ENCODE data around the gene PRPF31.
"Not testable (repeated sequence)": the region's sequence is repeated elsewhere in the genome, so short reads cannot be mapped to it uniquely, and the experiment has no call there.

The PRPF31 gene

DNA sequence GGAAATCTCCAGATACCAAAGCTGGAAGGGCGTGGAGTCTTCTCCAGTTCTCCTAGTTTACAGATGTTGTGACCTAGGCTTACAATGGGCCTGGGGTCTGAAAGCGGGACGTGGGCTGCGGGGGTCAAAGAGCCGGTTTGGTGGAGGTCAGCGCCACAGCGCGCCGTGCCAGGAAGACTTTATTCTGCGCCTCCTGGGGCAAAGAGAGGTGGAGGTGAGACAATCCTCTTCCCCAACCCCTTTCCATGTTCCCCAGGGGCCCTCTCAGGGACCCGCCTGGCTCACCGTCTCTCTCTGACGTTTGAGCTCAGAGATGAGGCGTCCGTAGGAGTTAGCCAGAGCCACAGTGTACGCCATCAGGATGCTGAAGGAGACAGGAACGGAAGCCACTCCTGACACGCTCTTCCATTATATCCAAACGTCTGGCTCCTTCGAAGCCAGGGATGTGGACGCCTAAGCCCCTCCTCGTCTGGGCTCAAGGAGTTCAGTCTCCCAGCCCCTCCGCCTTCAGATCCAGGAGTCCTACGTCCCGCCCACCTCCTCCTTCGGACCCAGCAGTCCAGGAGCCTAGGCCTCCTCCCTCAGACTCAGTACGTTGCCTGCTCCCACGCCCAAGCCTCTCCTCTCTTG lies 44.7 kb downstream of the PRPF31 start:
- no peak for DNase-seq (ENCODE audit: extremely low read depth in 1 of 2, low read depth in 1 of 2)

DNA sequence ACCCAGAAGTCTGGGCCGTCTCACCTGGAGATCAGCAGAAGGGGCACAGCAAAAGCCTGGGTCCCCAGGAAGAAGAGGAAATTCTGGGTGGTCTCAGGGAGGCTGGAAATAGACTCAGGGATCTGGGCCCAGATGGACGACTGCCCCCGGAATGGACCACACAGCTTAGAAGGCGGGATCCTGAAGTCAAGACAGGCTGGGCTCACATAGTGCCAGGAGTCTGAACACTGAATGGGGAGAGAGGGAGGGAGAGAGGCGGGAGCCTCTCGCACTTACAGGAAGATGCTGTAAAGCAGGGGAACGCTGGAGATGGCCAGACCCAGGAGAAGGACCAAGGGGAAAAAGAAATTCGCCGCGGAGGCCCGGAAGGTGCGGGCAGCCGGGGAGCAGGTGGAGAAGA lies 45.3 kb downstream of the PRPF31 start:
- DNase-seq (ENCODE audit: extremely low read depth in 1 of 2, low read depth in 1 of 2), result no peak

DNA sequence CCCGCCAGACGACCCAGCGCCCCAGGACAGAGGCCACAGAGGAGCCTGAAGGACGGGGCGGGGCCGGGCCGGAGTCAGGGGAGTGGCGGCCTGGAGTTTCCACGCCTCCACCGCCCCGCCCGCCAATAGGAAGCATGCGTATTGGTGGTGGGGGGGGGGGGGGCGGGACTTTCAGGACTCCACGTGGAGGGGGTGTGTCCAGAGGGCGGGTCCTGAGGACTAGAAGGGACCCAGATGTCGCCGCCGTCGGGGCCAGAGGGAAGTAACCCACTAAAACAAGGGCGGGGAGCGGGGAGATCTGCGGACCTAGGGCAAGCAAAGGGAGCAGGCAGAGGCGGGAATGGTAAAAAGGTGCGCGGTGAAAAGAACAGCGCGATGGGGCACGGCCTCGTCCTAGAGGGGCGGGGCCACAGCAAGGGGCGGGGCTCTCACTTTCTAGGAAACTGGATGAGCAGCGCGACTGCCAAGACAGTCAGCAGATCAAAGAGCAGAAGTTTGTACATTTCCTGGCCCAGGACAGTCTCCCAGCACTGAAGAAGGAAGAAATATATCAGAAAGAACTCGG lies 46.8 kb downstream of the PRPF31 start:
- peak; percentile 46 to 68 for DNase-seq (ENCODE audit: extremely low read depth in 1 of 2, low read depth in 1 of 2)

DNA sequence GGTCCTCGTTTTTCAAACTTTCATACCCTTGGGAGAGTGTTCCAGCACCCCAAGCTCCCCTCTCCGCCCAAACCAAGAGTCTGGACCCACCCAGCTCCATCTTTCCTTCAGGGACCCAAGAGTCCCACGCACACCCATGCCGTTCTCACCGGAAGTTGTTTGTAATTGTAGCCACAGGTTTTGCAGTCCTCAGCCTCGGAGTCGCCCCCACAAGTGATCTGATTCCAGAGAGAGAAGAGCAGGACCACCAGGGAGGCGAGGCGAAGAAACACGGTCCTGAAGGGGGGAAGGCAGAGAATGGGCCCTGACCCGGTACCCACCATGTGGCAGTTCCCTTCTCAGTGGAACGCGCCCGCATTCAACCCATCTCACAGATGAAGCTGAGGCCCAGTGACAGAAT lies 47.3 kb downstream of the PRPF31 start:
- DNase-seq (ENCODE audit: extremely low read depth in 1 of 2, low read depth in 1 of 2), result no peak

DNA sequence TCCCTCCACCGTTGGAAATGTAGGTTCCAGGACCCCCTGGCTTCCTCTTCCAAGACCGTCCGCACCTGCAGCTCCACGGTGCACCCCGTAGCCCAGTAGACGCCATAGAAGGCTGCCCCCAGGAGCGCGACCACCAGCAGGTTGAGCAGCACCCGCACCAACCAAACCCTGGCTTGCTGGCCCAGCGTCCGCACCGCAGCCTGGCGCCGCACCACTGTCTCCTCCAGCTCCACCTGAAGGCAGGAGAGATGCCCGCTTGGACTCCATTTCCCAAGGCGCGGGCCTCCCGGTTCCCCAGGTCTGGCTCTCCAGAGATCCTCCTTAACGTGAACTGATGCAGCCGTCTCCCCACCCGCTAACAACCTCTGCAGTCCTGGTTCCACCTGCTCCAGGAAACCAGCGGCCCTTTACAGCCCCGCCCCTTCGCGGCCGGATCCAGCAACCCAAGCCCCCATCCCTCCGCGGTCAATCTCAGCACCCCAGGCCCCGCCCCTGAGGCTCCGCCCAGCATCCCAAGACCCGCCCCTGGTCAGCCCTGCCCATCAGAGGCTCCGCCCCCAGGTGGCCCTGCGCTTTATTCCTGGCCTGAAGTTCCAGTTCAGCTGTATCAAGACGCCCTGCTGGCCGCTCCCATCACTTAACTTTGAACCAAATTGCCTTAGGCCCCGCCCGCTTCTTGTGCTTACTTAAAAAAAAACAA lies 49.0 kb downstream of the PRPF31 start:
- peak in 1 of 2 donors; percentile 31 for DNase-seq (ENCODE audit: extremely low read depth in 1 of 2, low read depth in 1 of 2)

DNA sequence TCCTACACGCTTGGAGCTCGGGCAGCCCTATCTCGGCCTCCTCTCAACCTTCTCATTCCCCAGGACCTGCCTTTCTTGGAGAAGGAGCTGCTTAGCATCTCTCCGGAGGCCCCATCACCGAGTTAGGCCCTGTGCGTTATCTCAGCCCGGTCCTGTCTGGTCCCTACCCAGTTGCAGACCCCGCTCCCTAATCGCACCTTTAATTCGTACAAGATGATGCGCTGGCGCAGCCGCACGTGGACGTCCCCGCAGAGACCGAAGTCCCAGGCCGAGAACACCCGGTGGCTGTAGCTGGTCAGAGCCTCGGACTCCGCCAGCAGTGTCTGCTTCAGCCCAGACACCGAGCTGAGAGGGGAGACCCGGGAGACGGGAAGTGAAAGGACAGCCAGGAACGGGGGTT lies 49.7 kb downstream of the PRPF31 start:
- no peak for DNase-seq (ENCODE audit: extremely low read depth in 1 of 2, low read depth in 1 of 2)

DNA sequence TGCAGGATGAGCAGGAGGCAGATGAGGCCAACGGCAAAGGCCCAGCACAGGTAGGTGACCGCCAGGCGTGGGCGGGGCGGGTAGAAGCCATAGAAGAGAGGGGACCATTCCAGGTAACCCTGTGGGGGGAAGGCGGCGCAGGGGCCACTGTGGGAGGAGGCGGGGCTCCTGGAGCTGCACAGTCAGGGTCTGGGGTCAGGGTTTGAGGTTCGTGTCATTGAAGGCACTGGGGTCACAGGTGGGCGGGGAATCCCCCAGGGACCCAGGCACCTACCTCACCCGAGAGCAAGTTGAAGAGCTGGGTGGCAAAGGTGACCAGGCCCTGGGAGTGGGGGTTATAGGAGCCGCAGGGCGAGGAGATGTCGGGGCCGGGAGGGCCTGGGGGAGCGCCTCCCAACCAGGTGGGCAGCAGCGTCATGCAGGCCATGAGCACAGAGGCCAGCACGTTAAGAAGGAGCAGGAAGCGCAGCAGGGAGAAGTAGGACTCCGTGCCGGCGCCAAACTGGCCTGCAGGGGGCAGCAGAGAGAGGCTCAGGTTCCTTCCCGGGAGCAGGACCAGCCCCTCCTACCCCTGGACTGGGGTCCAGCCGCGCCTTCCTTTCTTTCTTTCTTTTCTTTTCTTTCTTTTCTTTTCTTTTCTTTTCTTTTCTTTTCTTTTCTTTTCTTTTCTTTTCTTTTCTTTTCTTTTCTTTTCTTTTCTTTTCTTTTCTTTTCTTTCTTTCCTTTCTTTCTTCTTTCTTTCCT lies 52.8 kb downstream of the PRPF31 start:
- peak; percentile 79 to 89 for DNase-seq (ENCODE audit: extremely low read depth in 1 of 2, low read depth in 1 of 2)

DNA sequence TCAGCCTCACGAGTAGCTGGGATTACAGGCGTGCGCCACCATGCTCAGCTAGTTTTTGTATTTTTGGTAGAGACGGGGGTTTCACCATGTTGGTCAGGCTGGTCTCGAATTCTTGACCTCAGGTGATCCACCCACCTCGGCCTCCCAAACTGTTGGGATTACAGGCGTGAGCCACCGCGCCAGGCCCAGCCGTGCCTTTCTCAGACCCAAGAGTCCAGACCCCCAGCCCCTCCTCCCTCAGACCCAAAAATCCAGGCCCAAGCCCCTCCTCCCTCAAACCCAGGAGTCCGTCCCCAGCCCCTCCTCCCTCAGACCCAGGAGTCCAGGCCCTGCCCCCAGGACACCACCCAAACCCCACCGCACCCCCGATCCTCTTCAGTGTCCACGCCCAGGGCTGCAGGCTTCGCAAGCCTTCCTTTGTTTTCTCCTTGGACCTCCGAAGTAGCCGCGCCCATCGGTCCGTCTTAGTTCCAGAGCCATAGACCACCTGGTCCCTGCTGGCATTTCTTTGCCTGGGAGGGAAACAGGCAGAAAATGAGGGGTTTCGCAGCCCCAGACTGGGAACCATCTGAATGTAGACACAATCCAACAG lies 53.7 kb downstream of the PRPF31 start:
- DNase-seq (ENCODE audit: extremely low read depth in 1 of 2, low read depth in 1 of 2), result no peak

DNA sequence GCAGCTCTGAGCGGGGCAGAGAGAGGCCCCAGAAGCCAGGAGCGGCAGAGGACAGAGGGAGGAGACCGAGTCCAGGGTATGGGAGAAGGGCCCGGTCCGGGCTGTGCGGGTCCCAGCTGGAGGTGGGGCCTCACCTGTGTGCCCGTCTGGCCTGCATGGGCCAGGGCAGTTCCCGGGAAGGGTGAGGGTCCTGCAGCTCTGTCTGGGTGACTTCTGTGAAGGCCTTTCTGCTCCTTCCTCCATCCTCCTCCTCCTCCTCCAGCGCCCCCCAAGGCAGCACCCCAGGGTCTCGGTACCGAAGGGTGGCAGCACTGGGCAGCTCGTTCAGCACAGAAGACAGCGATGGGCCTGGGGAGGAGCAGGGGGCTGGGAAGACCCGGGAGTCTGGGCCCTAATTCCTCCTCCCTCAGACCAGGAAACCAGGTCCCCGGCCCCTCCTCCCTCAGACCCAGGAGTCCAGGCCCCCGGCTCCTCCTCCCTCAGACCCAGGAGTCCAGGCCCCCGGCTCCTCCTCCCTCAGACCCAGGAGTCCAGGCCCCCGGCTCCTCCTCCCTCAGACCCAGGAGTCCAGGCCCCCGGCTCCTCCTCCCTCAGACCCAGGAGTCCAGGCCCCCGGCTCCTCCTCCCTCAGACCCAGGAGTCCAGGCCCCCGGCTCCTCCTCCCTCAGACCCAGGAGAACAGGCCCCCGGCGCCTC lies 56.3 kb downstream of the PRPF31 start:
- not testable (repeated sequence) for DNase-seq (ENCODE audit: extremely low read depth in 1 of 2, low read depth in 1 of 2)

DNA sequence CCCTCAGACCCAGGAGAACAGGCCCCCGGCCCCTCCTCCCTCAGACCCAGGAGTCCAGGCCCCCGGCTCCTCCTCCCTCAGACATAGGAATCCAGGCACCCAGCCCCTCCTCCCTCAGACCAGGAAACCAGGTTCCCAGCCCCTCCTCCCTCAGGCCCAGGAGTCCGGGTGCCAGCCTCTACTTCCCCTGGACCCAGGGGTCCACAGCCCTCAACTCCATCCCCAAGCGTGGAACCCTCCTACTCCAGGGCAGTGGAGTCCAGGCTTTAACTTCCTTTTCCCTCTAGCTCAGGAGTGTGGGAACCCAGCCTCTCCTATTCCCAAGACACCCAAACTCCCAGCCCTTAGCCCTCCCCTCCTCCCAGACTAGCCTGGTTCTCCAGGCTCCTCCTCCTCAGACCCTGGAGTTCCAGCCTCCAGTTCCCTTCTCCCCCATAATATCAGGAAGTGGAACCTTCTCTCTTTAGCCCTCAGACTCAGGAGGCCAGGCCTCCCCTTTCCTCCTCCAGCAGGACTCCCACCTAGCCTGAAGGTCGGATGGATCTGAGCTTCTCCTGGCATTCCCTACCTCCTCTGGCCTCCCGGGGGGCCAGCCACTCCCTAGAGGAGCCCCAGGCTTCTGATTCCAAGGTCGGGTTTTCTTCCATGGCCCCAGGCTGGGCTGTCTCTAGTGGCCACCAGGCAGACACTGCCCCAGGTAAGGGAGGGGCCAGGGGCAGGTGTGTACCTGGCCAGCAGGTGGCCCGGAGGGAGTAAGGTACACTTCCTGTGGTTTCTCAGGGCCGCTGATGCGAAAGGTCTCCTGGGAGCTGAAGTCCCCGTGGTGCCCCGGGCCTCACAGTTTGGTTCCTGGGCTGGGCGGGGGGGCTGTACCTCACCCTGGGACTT lies 57.2 kb downstream of the PRPF31 start, which contains the start of gene TMC4:
Gene TMC4, minus strand, starts transcription at position 690 of the 888 bp plus-strand sequence. Its CDS starts 43 bp downstream, at position 647.
- DNase-seq (ENCODE audit: extremely low read depth in 1 of 2, low read depth in 1 of 2), result no peak

DNA sequence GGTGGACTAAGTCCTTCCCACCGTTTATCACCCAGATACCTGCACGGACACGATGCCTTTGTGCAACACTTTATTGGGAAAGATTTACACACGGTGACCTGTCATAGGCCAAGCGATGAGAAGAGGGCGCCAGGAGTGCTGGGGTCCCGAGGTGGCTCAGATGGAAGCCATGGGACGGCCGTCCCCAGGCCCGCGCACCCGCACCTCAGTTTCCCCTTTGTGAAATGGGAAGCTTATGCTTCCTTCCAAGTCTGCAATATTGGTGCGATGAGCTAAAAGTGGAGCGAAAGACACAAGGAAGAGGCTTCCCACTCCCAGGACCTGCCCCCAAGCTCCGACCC lies 57.8 kb downstream of the PRPF31 start:
- no peak for DNase-seq (ENCODE audit: extremely low read depth in 1 of 2, low read depth in 1 of 2)

DNA sequence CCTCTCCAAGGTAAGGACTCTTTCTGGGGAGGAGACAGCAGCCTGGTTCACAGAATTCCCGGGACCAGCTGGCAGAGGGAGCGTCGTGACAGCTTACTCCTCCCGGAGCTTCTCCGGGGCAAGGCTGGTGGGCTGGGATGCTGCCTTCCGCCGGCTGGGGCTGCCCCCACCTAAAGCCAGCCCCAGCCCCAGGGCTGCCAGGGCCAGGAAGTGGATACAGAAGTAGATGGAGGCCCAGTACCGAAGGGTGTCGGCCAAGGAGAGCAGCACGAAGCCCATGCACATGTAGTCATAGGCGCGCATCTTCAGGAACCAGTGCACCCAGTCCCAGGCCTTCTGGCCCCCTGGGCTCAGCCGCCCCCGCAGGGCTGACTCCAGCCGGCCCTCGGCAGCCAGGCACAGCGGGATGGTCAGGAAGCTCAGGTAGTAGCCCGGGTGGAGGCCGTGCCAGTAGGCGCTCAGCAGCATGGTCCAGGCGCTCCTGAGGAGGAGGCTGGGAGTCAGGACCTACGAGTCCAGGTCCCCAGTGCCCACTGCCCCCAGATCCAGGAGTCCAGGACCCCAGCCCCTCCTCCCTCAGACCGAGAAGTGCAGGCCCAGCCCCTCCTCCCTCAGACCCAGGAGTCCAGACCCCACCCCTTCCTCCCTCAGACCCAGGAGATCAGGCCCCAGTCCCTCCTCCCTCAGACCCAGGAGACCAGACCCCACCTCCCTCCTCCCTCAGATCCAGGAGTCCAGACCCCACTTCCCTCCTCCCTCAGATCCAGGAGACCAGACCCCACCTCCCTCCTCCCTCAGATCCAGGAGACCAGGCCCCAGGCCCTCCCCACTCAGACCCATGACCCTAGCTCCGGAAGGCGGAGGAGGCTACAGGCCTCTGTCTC lies 58.6 kb downstream of the PRPF31 start:
- DNase-seq (ENCODE audit: extremely low read depth in 1 of 2, low read depth in 1 of 2), result no peak

DNA sequence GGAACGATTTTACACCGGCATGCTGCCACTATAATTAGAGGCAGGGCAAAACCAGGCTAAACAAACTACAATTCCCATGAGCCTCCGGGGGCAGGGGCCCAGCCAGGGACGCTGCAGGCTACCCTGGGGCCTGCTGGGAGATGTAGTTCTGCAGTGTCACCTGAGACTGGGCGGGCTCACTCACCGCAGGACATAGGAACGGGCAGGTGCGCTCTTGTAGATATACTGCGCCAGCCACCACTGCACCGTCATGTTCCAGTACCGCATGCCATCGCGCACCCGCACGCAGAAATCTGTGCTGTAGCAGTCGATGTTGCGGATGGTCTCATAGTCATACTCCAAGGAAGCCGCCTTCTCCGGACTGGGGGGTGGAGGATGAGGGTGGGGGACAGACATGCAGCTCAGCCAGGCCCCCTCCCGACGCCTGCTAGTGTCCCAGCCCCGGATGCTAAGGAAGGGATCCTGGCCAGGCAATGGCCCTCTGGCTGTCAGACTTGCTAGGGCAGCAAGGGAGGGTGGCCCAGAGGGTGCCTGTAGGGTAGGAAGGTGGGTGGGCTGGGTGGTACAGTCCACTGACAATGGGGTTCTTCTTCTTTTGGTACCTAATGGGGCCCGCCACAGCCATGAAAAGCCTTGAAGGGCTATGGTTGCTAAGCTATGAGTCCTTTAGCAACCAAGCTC lies 63.2 kb downstream of the PRPF31 start:
- no peak for DNase-seq (ENCODE audit: extremely low read depth in 1 of 2, low read depth in 1 of 2)

DNA sequence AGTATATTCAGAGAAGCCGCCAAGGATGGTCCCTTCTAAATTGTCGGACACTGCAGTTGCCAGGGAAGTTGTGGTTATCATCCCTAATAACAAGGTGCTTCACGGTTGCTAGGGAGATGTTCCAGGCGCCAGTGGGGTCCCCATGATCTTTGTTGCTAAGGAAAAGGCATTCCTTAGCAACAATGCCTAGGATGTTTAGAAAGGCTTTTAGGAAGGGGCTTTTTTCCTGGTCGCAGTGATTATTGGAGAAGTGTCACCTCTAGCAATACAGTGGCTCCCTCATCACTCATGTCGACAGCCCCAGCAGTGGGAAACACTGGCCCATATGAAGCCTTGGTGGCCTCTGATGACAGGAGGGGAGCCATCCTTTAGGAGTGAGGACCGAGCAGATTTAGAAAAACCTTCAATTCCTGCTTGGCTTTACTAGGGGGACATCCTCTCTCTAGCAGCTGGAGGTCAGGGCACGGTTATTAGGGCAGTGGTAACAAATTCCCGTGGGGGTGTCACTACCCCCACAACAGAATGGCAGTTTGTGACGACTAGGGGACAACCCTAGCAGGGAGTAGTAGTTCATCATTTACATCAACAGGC lies 63.8 kb downstream of the PRPF31 start:
- DNase-seq (ENCODE audit: extremely low read depth in 1 of 2, low read depth in 1 of 2), result no peak

DNA sequence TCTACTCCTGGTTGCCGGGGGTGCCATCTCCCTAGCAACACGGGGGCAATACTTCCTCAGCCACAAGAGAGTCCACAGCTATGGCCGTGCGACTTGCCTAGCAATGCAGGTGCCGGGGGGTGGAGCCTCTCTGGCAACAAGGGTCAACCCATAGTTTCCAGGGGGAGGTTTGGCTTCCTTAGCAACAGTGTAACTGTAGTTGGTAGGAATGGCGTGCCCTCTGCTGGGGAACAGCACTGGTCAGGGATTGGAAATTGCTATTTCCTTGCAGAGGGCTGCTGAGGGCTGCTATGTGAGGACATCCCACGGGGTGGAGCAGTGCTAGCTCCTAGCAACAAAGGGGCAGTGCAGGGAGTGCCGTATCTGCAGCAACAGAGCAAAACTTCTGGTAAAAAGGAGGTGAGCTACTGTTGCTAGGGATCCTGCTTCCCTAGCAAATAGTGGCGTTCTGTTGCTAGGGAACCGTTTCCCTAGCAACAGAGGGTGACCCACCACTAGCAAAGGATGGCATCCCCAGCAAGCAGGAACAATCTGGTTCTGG lies 64.4 kb downstream of the PRPF31 start:
- no peak for DNase-seq (ENCODE audit: extremely low read depth in 1 of 2, low read depth in 1 of 2)

DNA sequence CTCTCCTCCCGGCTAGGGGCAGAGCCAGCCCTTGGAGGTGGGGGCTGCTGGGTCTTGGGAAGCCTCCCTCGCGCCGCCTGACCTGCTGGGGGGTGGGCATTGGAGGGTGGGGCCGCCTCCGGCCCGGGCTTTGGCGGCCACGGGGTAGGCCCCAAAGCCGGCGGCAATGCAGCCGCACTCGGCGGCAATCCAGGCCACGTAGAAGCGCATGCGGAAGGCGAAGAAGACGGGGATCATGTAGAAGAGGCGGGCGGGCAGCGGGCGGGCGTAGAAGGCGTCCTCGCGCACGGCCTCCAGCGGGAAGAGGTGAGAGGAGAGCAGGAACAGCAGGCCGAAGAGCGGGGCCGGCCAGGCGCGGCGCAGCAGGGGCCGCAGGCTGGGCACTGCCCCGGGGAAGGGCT lies 65.1 kb downstream of the PRPF31 start:
- DNase-seq (ENCODE audit: extremely low read depth in 1 of 2, low read depth in 1 of 2), result no peak

Measured in activated CD8-positive, alpha-beta memory T cell treated with anti-CD3 and anti-CD28 coated beads for 1 hour (primary cell).